Measurements from ENCODE around the gene LRRN2. TPM values are rescaled to one million over a fixed set of nuclear protein-coding genes. Genes with fewer than 3 reads are reported as not detected.

The LRRN2 gene
- total and polyA plus RNA-seq, 9 of the 15 experiments (the other 6 are each of a cell fraction or from before 2014, with no cell fraction given), result 0.05 TPM; not detected in 8

- Histone ChIP-seq H3K27me3 (ENCODE audit: control insufficient read depth in 2 of 2, insufficient read depth in 2 of 2, low read length in 2 of 2) (peaks cover 18 to 52% of the 10 kb centered on the region in 2 experiments), H4K20me1 (replicated peaks; ENCODE audit: control insufficient read depth, insufficient read depth, low read length) (no peaks in the 10 kb centered on the region), H3K9me3 (replicated peaks; ENCODE audit: control insufficient read depth, insufficient read depth, low read depth, low read length) (no peaks in the 10 kb centered on the region), H3K4me1 (replicated peaks in 1 of 2; ENCODE audit: control insufficient read depth in 2 of 2, insufficient read depth in 2 of 2, low read length in 2 of 2) (no peaks in the 10 kb centered on the region; a peak in 2 of 5 replicates), H3K4me3 (no peak overlapping the region), H3K27ac (ENCODE audit: extremely low read depth, low read depth, low read length) (no peak overlapping the region), H3K79me2 (ENCODE audit: control insufficient read depth, insufficient read depth, low read length) (no peaks in the 10 kb centered on the region), H3K9me1 (ENCODE audit: control insufficient read depth, insufficient read depth, low read length) (no peaks in the 10 kb centered on the region), H3K36me3 (ENCODE audit: control insufficient read depth, insufficient read depth, low read length) (no peaks in the 10 kb centered on the region), H3K9ac (ENCODE audit: insufficient read depth in 1 of 2, low read depth in 2 of 2, low read length in 2 of 2) (no peak overlapping the region), H3K4me2 (ENCODE audit: insufficient read depth, low read length) (no peak overlapping the region), H2AFZ (ENCODE audit: low read depth, low read length) (no peak overlapping the region)
- POLR2A ChIA-PET, result interaction anchor here (0.6 to 1.4 kb wide), 8 partner anchors 15 to 215 kb away, joined by 3 to 5 read pairs (median 3); partner anchors contain the start of gene MDM4
- intact Hi-C loops (cut with micrococcal nuclease), result no loop called here
- CTCF ChIA-PET (ENCODE audit: low intra/inter-chr PET ratio), result no interaction called here
- no peak for ATAC-seq
- in situ Hi-C loops (cut with MboI), result no loop called here
- FAIRE-seq, result no peak
- no TSS peak for BruUV-seq (replicated peaks)
- DNase-seq (ENCODE audit: extremely low read depth in 1 of 4, low spot score in 3 of 4), result no peak
- no peak for TF ChIP-seq CEBPZ (IDR thresholded peaks at IDR 0.05; ENCODE audit: borderline replicate concordance, low read depth, low read length)
- TF ChIP-seq, protein P1, sequence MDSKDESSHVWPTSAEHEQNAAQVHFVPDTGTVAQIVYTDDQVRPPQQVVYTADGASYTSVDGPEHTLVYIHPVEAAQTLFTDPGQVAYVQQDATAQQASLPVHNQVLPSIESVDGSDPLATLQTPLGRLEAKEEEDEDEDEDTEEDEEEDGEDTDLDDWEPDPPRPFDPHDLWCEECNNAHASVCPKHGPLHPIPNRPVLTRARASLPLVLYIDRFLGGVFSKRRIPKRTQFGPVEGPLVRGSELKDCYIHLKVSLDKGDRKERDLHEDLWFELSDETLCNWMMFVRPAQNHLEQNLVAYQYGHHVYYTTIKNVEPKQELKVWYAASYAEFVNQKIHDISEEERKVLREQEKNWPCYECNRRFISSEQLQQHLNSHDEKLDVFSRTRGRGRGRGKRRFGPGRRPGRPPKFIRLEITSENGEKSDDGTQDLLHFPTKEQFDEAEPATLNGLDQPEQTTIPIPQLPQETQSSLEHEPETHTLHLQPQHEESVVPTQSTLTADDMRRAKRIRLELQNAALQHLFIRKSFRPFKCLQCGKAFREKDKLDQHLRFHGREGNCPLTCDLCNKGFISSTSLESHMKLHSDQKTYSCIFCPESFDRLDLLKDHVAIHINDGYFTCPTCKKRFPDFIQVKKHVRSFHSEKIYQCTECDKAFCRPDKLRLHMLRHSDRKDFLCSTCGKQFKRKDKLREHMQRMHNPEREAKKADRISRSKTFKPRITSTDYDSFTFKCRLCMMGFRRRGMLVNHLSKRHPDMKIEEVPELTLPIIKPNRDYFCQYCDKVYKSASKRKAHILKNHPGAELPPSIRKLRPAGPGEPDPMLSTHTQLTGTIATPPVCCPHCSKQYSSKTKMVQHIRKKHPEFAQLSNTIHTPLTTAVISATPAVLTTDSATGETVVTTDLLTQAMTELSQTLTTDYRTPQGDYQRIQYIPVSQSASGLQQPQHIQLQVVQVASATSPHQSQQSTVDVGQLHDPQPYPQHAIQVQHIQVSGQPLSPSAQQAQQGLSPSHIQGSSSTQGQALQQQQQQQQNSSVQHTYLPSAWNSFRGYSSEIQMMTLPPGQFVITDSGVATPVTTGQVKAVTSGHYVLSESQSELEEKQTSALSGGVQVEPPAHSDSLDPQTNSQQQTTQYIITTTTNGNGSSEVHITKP (IDR thresholded peaks at IDR 0.05; ENCODE audit: partially characterized antibody), result peak; percentile 36
- 29% methylated on average over 6 of the region's 6 CpGs for WGBS (ENCODE audit: insufficient coverage, low coverage, missing lambda C conversion rate)
Measured at GRCh38 chr1:204731509-204731908, 46.0 kb upstream of the LRRN2 start.

Measured in K562 (cell line).